HepG2 (cell line): ENCODE data around the gene TMEM41B. TPM values are rescaled to one million over a fixed set of nuclear protein-coding genes. Genes with fewer than 3 reads are reported as not detected.
A peak's percentile ranks its signal among the peaks of the same experiment; 100 is the strongest.

ENCODE experiments used
- ATF5 ChIP-seq: sonication (generic); formaldehyde crosslinking; IDR thresholded peaks from 2 replicates; pipeline ENCODE4 v1.4.0; 2020; ENCODE audit warnings: mild to moderate bottlenecking, low read depth, missing genetic modification reagents
- DNMT3B ChIP-seq: conservative IDR thresholded peaks from 2 replicates; pipeline ENCODE4 v1.6.1; 2016; ENCODE audit warnings: missing biosample characterization, control low read depth
- EEA1 ChIP-seq: sonication (generic); formaldehyde crosslinking; IDR thresholded peaks from 2 replicates; pipeline ENCODE4 v1.5.1; 2020; ENCODE audit warnings: mild to moderate bottlenecking, missing genetic modification reagents, borderline replicate concordance
- IKZF1 ChIP-seq: fragments of 450-650 bp; IDR thresholded peaks from 2 replicates; pipeline ENCODE4 v1.7.1; 2016
- NR2F6 ChIP-seq, 2 experiments: IDR thresholded peaks; 2 replicates each; pipeline ENCODE4 v1.6.1; 2016; ENCODE audit warnings: antibody characterized with exemption in 1 of 2, mild to moderate bottlenecking in 1 of 2
- PAWR ChIP-seq: sonication (generic); formaldehyde crosslinking; IDR thresholded peaks from 2 replicates; pipeline ENCODE4 v1.4.0; 2020; ENCODE audit warnings: missing genetic modification reagents, mild to moderate bottlenecking, borderline replicate concordance
- POGK ChIP-seq: sonication (generic); formaldehyde crosslinking; conservative IDR thresholded peaks from 2 replicates; pipeline ENCODE4 v1.8.0; 2022; ENCODE audit warnings: mild to moderate bottlenecking, moderate library complexity, missing genetic modification reagents
- SAP130 ChIP-seq: IDR thresholded peaks from 2 replicates; pipeline ENCODE4 v1.6.1; 2016; ENCODE audit warnings: low read depth
- SKI ChIP-seq: fragments of 450-650 bp; IDR thresholded peaks from one replicate; pipeline ENCODE4 v1.6.1; 2018; ENCODE audit warnings: mild to moderate bottlenecking; ENCODE audit not compliant: partially characterized antibody
- THAP11 ChIP-seq: IDR thresholded peaks from 2 replicates; pipeline ENCODE4 v1.6.1; 2016; ENCODE audit warnings: missing biosample characterization, missing genetic modification reagents
- ZKSCAN5 ChIP-seq: sonication (generic); formaldehyde crosslinking; IDR thresholded peaks from 2 replicates; pipeline ENCODE4 v1.5.1; 2020; ENCODE audit warnings: mild to moderate bottlenecking, missing genetic modification reagents
- ZKSCAN8 ChIP-seq: IDR thresholded peaks from 2 replicates; pipeline ENCODE4 v1.6.1; 2016; ENCODE audit warnings: borderline replicate concordance, missing genetic modification reagents, missing compliant biosample characterization
- ZMYM2 ChIP-seq: sonication (generic); formaldehyde crosslinking; IDR thresholded peaks from 2 replicates; pipeline ENCODE4 v1.8.0; 2022; ENCODE audit warnings: mild to moderate bottlenecking, missing genetic modification reagents
- ZNF343 ChIP-seq: sonication (generic); formaldehyde crosslinking; IDR thresholded peaks from 2 replicates; pipeline ENCODE4 v1.4.0; 2020; ENCODE audit warnings: mild to moderate bottlenecking, missing genetic modification reagents
- ZNF354B ChIP-seq: sonication (generic); formaldehyde crosslinking; IDR thresholded peaks from 2 replicates; pipeline ENCODE4 v1.8.0; 2022; ENCODE audit warnings: mild to moderate bottlenecking, missing genetic modification reagents
- ZNF367 ChIP-seq: sonication (generic); formaldehyde crosslinking; IDR thresholded peaks from 2 replicates; pipeline ENCODE4 v1.4.0; 2020; ENCODE audit warnings: missing genetic modification reagents, borderline replicate concordance
- ZNF512 ChIP-seq: sonication (generic); formaldehyde crosslinking; IDR thresholded peaks from 2 replicates; pipeline ENCODE4 v1.4.0; 2020; ENCODE audit warnings: mild to moderate bottlenecking, missing genetic modification reagents
- ZNF512B ChIP-seq: sonication (generic); formaldehyde crosslinking; IDR thresholded peaks from 2 replicates; pipeline ENCODE4 v1.5.1; 2020; ENCODE audit warnings: missing genetic modification reagents, mild to moderate bottlenecking, borderline replicate concordance
- polyA plus RNA-seq, 8 experiments: library from polyadenylated mRNA; depleted of rRNA in 3 of 8; stranded (reverse) in 7 of 8; unstranded in 1 of 8; fragments of >200 nt; fragmentation: Illumina TruSeq in 4 of 8; extraction: Trizol in 4 of 8; gene quantifications; 2 replicates each; pipeline versions ENCODE4 v1.2.1 to v1.2.3, GENCODE V29; 2011 to 2016; ENCODE audit warnings: low read depth in 4 of 8, missing spikeins in 1 of 8, mixed read lengths in 1 of 8; ENCODE audit not compliant: insufficient read depth in 1 of 8
- total RNA-seq, 5 experiments: library from RNA; depleted of rRNA; stranded (reverse); fragments of >200 nt; fragmentation: Illumina TruSeq; extraction: Trizol; gene quantifications; 2 replicates each; pipeline ENCODE4 v1.2.3, GENCODE V29; 2016; ENCODE audit warnings: low read depth in 1 of 5

TMEM41B gene
- total and polyA plus RNA-seq, 2 of the 13 experiments (the other 11 are each of a cell fraction or from before 2014, with no cell fraction given) = 36.8 to 48.1 TPM

GRCh38 chr11:9314291-9315077, at the start of gene TMEM41B (continued):
- peak; percentile 12; the same call in 1 of the 2 replicates for TF ChIP-seq ZKSCAN8 (CRISPR knock-in tag)
- TF ChIP-seq THAP11 (CRISPR knock-in tag) = peak; percentile 91
- 0 out of 2 replicates have a peak, but pooled peaks have one; percentile 61 for TF ChIP-seq ZNF343 (CRISPR knock-in tag)
- TF ChIP-seq EEA1 (CRISPR knock-in tag) = no peak
- peak; percentile 91 for TF ChIP-seq SAP130 (CRISPR knock-in tag)
- no peak for TF ChIP-seq PAWR
- TF ChIP-seq ZNF512 (CRISPR knock-in tag) = no peak
- no peak for TF ChIP-seq ZNF354B (CRISPR knock-in tag)
- no peak for TF ChIP-seq ZMYM2 (CRISPR knock-in tag)
- TF ChIP-seq NR2F6 (IDR thresholded peaks at IDR 0.05) = peak; percentile 63
- peak; percentile 80; the same call in 1 of the 2 replicates for TF ChIP-seq NR2F6 (CRISPR knock-in tag; IDR thresholded peaks at IDR 0.05)
- peak; percentile 16 for TF ChIP-seq SKI
- no peak for TF ChIP-seq DNMT3B
- no peak for TF ChIP-seq ATF5 (CRISPR knock-in tag)
- no peak for TF ChIP-seq IKZF1
- TF ChIP-seq POGK = peak; percentile 77; the same call in 1 of the 2 replicates
- TF ChIP-seq ZNF367 = 0 out of 2 replicates have a peak, but pooled peaks have one; percentile 22
- 0 out of 2 replicates have a peak, but pooled peaks have one; percentile 56 for TF ChIP-seq ZKSCAN5 (CRISPR knock-in tag)
- no peak for TF ChIP-seq ZNF512B (CRISPR knock-in tag)
